K562 (cell line): Measurements from ENCODE around the gene ZMYND8. TPM values are rescaled to one million over a fixed set of nuclear protein-coding genes. Genes with fewer than 3 reads are reported as not detected.
A peak's percentile ranks its signal among the peaks of the same experiment; 100 is the strongest.

Experiments
- ATAC-seq: fragments of 200-7000 bp; cut with Tn5 transposase; 3 replicates; pipeline ENCODE4 v1.9.1; 2020; ENCODE audit warnings: moderate library complexity
- BruUV-seq: library from RNA; stranded (reverse); fragments of 400-500 nt; replicated peaks from 2 replicates; lab custom pipeline; 2021; lab: Mats Ljungman, UMichigan
- CTCF ChIA-PET: fragments of 300-600 bp; formaldehyde crosslinking; extraction: SDS; loops from one replicate; lab custom pipeline; 2021; ENCODE audit warnings: low intra/inter-chr PET ratio; lab: Yijun Ruan, JAX
- POLR2A ChIA-PET: fragments of 300-600, 350-650 bp; sonication (Branson Sonifier 250); formaldehyde crosslinking; extraction: SDS; loops from one replicate; lab custom pipeline; 2021; ENCODE audit warnings: antibody characterized with exemption, inconsistent platforms; lab: Yijun Ruan, JAX
- DNase-seq, 4 experiments: peaks; one replicate each; pipeline versions ENCODE4 v3.0.0 to v3.0.0-alpha.2; 2011 to 2018; ENCODE audit warnings: low spot score in 3 of 4, mixed read lengths in 3 of 4; ENCODE audit errors: extremely low read depth in 1 of 4
- FAIRE-seq: peaks from 2 replicates; lab custom pipeline; 2011; peaks lifted over from hg19 to GRCh38; lab: Jason Lieb, UNC
- H2AFZ ChIP-seq: 2 replicates; pipeline ENCODE4 v1.6.0; 2011; ENCODE audit warnings: low read depth, low read length, control low read depth, inconsistent platforms
- H3K27ac ChIP-seq: fragments of 200-600 bp; 3 replicates; pipeline ENCODE4 v1.8.0; 2011; ENCODE audit warnings: low read depth, mild to moderate bottlenecking, control low read depth, inconsistent platforms, low read length, moderate library complexity, mixed read lengths; ENCODE audit errors: extremely low read depth
- H3K27me3 ChIP-seq, 2 experiments: fragments of 300-600 bp in 1 of 2; 2 replicates in 1 of 2; 3 replicates in 1 of 2; pipeline versions ENCODE4 v1.6.0 to v1.8.0; 2011; ENCODE audit warnings: inconsistent platforms in 2 of 2, low read length in 2 of 2, mild to moderate bottlenecking in 1 of 2, mixed read lengths in 1 of 2, moderate library complexity in 1 of 2; ENCODE audit not compliant: control insufficient read depth in 2 of 2, insufficient read depth in 2 of 2
- H3K36me3 ChIP-seq: fragments of 300-600 bp; 3 replicates; pipeline ENCODE4 v1.8.0; 2011; ENCODE audit warnings: mild to moderate bottlenecking, low read length, inconsistent platforms; ENCODE audit not compliant: control insufficient read depth, insufficient read depth
- H3K4me1 ChIP-seq, 2 experiments: fragments of 200-600 bp in 1 of 2; replicated peaks in 1 of 2; 2 replicates in 1 of 2; 3 replicates in 1 of 2; pipeline versions ENCODE4 v1.5.1 to v1.8.0; 2011; ENCODE audit warnings: inconsistent platforms in 2 of 2, low read length in 2 of 2, mild to moderate bottlenecking in 1 of 2, mixed read lengths in 1 of 2, moderate library complexity in 1 of 2; ENCODE audit not compliant: control insufficient read depth in 2 of 2, insufficient read depth in 2 of 2
- H3K4me2 ChIP-seq: 2 replicates; pipeline ENCODE4 v1.6.1; 2011; ENCODE audit warnings: low read length, control low read depth, inconsistent platforms, mixed read lengths; ENCODE audit not compliant: insufficient read depth
- H3K4me3 ChIP-seq: fragments of 200-600 bp; sonication (generic), shearing (Covaris generic); 2 replicates; pipeline ENCODE4 v1.5.1; 2016; ENCODE audit warnings: control low read depth, inconsistent platforms
- H3K79me2 ChIP-seq: fragments of 200-600 bp; 3 replicates; pipeline ENCODE4 v1.8.0; 2011; ENCODE audit warnings: low read length, inconsistent platforms; ENCODE audit not compliant: control insufficient read depth, insufficient read depth
- H3K9ac ChIP-seq, 2 experiments: 2 replicates each; pipeline versions ENCODE4 v1.6.0 to v1.6.1; 2011; ENCODE audit warnings: low read depth in 2 of 2, low read length in 2 of 2, control low read depth in 1 of 2, inconsistent platforms in 1 of 2, mild to moderate bottlenecking in 1 of 2, mixed read lengths in 1 of 2; ENCODE audit not compliant: insufficient read depth in 1 of 2
- H3K9me1 ChIP-seq: one replicate; pipeline ENCODE4 v1.6.0; 2011; ENCODE audit warnings: inconsistent platforms, mild to moderate bottlenecking, low read length, moderate library complexity; ENCODE audit not compliant: control insufficient read depth, insufficient read depth
- H3K9me3 ChIP-seq: replicated peaks from 2 replicates; pipeline ENCODE4 v1.5.1; 2011; ENCODE audit warnings: low read depth, low read length, inconsistent platforms; ENCODE audit not compliant: control insufficient read depth, insufficient read depth
- H4K20me1 ChIP-seq: replicated peaks from 2 replicates; pipeline ENCODE4 v1.6.1; 2011; ENCODE audit warnings: low read length, inconsistent platforms, mixed read lengths; ENCODE audit not compliant: control insufficient read depth, insufficient read depth
- C11orf30 ChIP-seq: fragments of 450-650 bp; IDR thresholded peaks from 2 replicates; pipeline ENCODE4 v1.6.1; 2016; ENCODE audit warnings: low read depth, mild to moderate bottlenecking
- ETS2 ChIP-seq: IDR thresholded peaks from 2 replicates; pipeline ENCODE4 v1.6.1; 2016; ENCODE audit warnings: borderline replicate concordance, missing genetic modification characterization, mild to moderate bottlenecking, moderate library complexity, missing compliant biosample characterization; ENCODE audit not compliant: poor library complexity, severe bottlenecking
- GTF2A2 ChIP-seq: IDR thresholded peaks from 2 replicates; pipeline ENCODE4 v1.6.1; 2016; ENCODE audit warnings: mild to moderate bottlenecking, missing genetic modification characterization, missing compliant biosample characterization
- MTF1 ChIP-seq: fragments of 250-450 bp; sonication (Bioruptor Pico); IDR thresholded peaks from 2 replicates; pipeline ENCODE4 v1.9.0; 2021; ENCODE audit warnings: moderate library complexity, mild to moderate bottlenecking, inconsistent platforms, borderline replicate concordance
- MYBL2 ChIP-seq, 2 experiments: fragments of 450-650 bp in 1 of 2; sonication (generic) in 1 of 2; formaldehyde crosslinking in 1 of 2; IDR thresholded peaks; 2 replicates each; pipeline versions ENCODE4 v1.6.1 to v1.8.1; 2017 to 2022; ENCODE audit warnings: borderline replicate concordance in 1 of 2, inconsistent platforms in 1 of 2, low read depth in 1 of 2, mild to moderate bottlenecking in 1 of 2, missing genetic modification reagents in 1 of 2, moderate library complexity in 1 of 2
- NELFE ChIP-seq: IDR thresholded peaks from 2 replicates; pipeline ENCODE4 v1.6.1; 2011; ENCODE audit warnings: mild to moderate bottlenecking; ENCODE audit not compliant: insufficient read depth, insufficient read length
- NFXL1 ChIP-seq: fragments of 450-650 bp; formaldehyde crosslinking; IDR thresholded peaks from 2 replicates; pipeline ENCODE4 v1.4.0; 2021; ENCODE audit warnings: mild to moderate bottlenecking
- SIX5 ChIP-seq, 2 experiments: IDR thresholded peaks; 2 replicates each; pipeline ENCODE4 v1.6.1; 2011; ENCODE audit warnings: low read length in 2 of 2, borderline replicate concordance in 1 of 2, low read depth in 1 of 2, mild to moderate bottlenecking in 1 of 2, moderate library complexity in 1 of 2; ENCODE audit not compliant: insufficient read depth in 1 of 2
- SMARCA4 ChIP-seq: fragments of 450-650 bp; IDR thresholded peaks from 2 replicates; pipeline ENCODE4 v1.6.1; 2016
- SRSF7 ChIP-seq: fragments of 200-400 bp; formaldehyde crosslinking; optimal IDR thresholded peaks from 2 replicates; pipeline ENCODE3; 2017; ENCODE audit warnings: mild to moderate bottlenecking, low read depth, low read length
- XRCC5 ChIP-seq: fragments of 200-400 bp; formaldehyde crosslinking; IDR thresholded peaks from 2 replicates; pipeline ENCODE4 v1.6.1; 2017; ENCODE audit warnings: low read depth, mild to moderate bottlenecking, low read length
- ZKSCAN8 ChIP-seq: fragments of 200-800 bp; sonication (Bioruptor generic); IDR thresholded peaks from 2 replicates; pipeline ENCODE4 v1.6.1; 2016; ENCODE audit warnings: missing genetic modification characterization, missing compliant biosample characterization
- ZNF316 ChIP-seq: fragments of 450-650 bp; IDR thresholded peaks from 2 replicates; pipeline ENCODE4 v1.6.1; 2016
- WGBS: fragments of 100-300 bp; shearing (Covaris generic); methylation state at CpG from one replicate; pipeline ENCODE4 v1.1.6; 2016; ENCODE audit warnings: low coverage, mixed read lengths; ENCODE audit not compliant: insufficient coverage; ENCODE audit errors: missing lambda C conversion rate; 5-methylcytosine and 5-hydroxymethylcytosine counted together
- in situ Hi-C: fragments of 300-500 bp; cut with MboI; formaldehyde crosslinking; loops from 4 replicates; pipeline ENCODE4 v1.15.0; 2018; ENCODE audit warnings: inconsistent platforms, mixed read lengths
- intact Hi-C: fragments of 100-400 bp; cut with micrococcal nuclease; formaldehyde crosslinking; loops from 2 replicates; pipeline ENCODE4 v1.14.2; 2022
- polyA plus RNA-seq, 8 experiments: library from polyadenylated mRNA; depleted of rRNA in 4 of 8; stranded (reverse) in 5 of 8; unstranded in 3 of 8; fragments of >200 nt; fragmentation: Nextera tagmentation in 2 of 8; fragmentation: Illumina TruSeq in 1 of 8; extraction: Ambion mirVana in 2 of 8; extraction: Trizol in 1 of 8; gene quantifications; 2 replicates each; pipeline versions ENCODE4 v1.2.1 to v1.2.3, GENCODE V29; 2011 to 2014; ENCODE audit warnings: inconsistent platforms in 1 of 8, missing spikeins in 1 of 8
- total RNA-seq, 7 experiments: library from RNA; depleted of rRNA in 6 of 7; stranded (reverse); fragments of >200 nt in 6 of 7; fragmentation: Illumina TruSeq in 2 of 7; extraction: Trizol in 2 of 7; gene quantifications; 2 replicates each; pipeline versions ENCODE4 v1.2.1 to v1.2.3, GENCODE V29; 2011 to 2021; ENCODE audit warnings: low replicate concordance in 1 of 7
- TF ChIP-seq, protein P1 (sequence below), 3 experiments: fragments of 200-800 bp in 1 of 3; fragments of 250-450 bp in 1 of 3; fragments of 450-650 bp in 1 of 3; sonication (Bioruptor Pico) in 1 of 3; sonication (Bioruptor generic) in 1 of 3; formaldehyde crosslinking in 1 of 3; IDR thresholded peaks; 2 replicates each; pipeline versions ENCODE4 v1.6.1 to v1.8.0; 2016 to 2022; ENCODE audit warnings: mild to moderate bottlenecking in 2 of 3, missing genetic modification characterization in 2 of 3, missing compliant biosample characterization in 1 of 3, moderate library complexity in 1 of 3
- TF ChIP-seq, protein P2 (sequence below): fragments of 450-650 bp; IDR thresholded peaks from 2 replicates; pipeline ENCODE4 v1.6.1; 2016
- TF ChIP-seq, protein P3 (sequence below): fragments of 250-450 bp; sonication (Bioruptor Pico); IDR thresholded peaks from 2 replicates; pipeline ENCODE4 v1.4.0; 2020; ENCODE audit warnings: mild to moderate bottlenecking, moderate library complexity

Gene ZMYND8
- total and polyA plus RNA-seq, 9 of the 15 experiments (the other 6 are each of a cell fraction or from before 2014, with no cell fraction given), result 31.8 to 148 (median 71.9) TPM

DNA sequence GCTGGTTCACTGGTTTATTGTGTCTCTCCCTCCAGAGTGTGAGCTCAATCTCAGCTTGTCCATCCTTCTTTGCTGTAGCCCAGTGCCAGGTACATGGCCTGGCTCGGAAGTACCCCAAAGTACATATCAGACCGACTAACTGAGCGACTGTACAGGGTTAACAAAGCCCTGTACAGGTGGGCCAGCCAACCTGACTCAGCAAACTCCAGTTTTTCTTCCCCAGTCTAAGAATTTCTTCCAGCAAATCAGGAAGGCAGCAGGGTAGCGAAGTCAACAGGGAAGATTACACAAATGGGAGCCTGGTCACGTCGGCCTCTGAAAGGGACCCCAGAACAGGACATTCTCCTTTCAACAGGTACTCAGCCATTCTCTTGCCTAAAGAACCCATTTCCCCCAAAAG is 31.3 kb downstream of the ZMYND8 start:
- DNase-seq, result no peak
- Histone ChIP-seq H3K9me1 (peaks cover 11% of the 10 kb centered on the region), H3K36me3 (peaks cover 82% of the 10 kb centered on the region), H3K9ac (no peak overlapping the region), H3K4me3 (no peak overlapping the region), H3K9me3 (no peaks in the 10 kb centered on the region), H3K27ac (peak overlapping the region; percentile 40; the same call in 1 of the 3 replicates), H3K79me2 (peaks cover 100% of the 10 kb centered on the region), H3K4me2 (no peak overlapping the region), H3K4me1 (peaks cover 49 to 57% of the 10 kb centered on the region in 2 experiments), H2AFZ (no peak overlapping the region), H3K27me3 (no peaks in the 10 kb centered on the region), H4K20me1 (peaks cover 55% of the 10 kb centered on the region)
- intact Hi-C loops, result no loop called here
- no peak for ATAC-seq
- in situ Hi-C loops, result no loop called here
- no peak for FAIRE-seq
- CTCF ChIA-PET, result no interaction called here
- POLR2A ChIA-PET, result interaction anchor here (0.7 to 7.5 kb wide), 8 partner anchors 8 to 58 kb away, joined by 3 to 70 read pairs (median 4); no protein-coding TSS in a partner anchor
- TSS peak; percentile 9 for BruUV-seq
- 95% methylated on average over 5 of the region's 6 CpGs for WGBS
- TF ChIP-seq, protein P1, sequence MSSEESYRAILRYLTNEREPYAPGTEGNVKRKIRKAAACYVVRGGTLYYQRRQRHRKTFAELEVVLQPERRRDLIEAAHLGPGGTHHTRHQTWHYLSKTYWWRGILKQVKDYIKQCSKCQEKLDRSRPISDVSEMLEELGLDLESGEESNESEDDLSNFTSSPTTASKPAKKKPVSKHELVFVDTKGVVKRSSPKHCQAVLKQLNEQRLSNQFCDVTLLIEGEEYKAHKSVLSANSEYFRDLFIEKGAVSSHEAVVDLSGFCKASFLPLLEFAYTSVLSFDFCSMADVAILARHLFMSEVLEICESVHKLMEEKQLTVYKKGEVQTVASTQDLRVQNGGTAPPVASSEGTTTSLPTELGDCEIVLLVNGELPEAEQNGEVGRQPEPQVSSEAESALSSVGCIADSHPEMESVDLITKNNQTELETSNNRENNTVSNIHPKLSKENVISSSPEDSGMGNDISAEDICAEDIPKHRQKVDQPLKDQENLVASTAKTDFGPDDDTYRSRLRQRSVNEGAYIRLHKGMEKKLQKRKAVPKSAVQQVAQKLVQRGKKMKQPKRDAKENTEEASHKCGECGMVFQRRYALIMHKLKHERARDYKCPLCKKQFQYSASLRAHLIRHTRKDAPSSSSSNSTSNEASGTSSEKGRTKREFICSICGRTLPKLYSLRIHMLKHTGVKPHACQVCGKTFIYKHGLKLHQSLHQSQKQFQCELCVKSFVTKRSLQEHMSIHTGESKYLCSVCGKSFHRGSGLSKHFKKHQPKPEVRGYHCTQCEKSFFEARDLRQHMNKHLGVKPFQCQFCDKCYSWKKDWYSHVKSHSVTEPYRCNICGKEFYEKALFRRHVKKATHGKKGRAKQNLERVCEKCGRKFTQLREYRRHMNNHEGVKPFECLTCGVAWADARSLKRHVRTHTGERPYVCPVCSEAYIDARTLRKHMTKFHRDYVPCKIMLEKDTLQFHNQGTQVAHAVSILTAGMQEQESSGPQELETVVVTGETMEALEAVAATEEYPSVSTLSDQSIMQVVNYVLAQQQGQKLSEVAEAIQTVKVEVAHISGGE (CRISPR knock-in tag; IDR thresholded peaks at IDR 0.05), result peak in 1 of 3 experiments; percentile 80; a peak in 2 of 6 replicates
- 0 out of 2 replicates have a peak, but pooled peaks have one; percentile 2 for TF ChIP-seq GTF2A2 (tag)
- TF ChIP-seq MTF1, result no peak
- no peak for TF ChIP-seq SIX5 (IDR thresholded peaks at IDR 0.05; ENCODE audit: borderline replicate concordance in 1 of 2, insufficient read depth in 1 of 2, low read depth in 1 of 2, low read length in 2 of 2)
- no peak for TF ChIP-seq SMARCA4
- no peak for TF ChIP-seq ZKSCAN8
- TF ChIP-seq ETS2 (tag), result no peak
- TF ChIP-seq, protein P2, sequence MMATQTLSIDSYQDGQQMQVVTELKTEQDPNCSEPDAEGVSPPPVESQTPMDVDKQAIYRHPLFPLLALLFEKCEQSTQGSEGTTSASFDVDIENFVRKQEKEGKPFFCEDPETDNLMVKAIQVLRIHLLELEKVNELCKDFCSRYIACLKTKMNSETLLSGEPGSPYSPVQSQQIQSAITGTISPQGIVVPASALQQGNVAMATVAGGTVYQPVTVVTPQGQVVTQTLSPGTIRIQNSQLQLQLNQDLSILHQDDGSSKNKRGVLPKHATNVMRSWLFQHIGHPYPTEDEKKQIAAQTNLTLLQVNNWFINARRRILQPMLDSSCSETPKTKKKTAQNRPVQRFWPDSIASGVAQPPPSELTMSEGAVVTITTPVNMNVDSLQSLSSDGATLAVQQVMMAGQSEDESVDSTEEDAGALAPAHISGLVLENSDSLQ, result no peak
- peak; percentile 52 for TF ChIP-seq ZNF316
- TF ChIP-seq C11orf30, result peak; percentile 42; the same call in 1 of the 2 replicates
- TF ChIP-seq SRSF7, result no peak
- no peak for TF ChIP-seq MYBL2 (IDR thresholded peaks at IDR 0.05; ENCODE audit: low read depth)
- TF ChIP-seq MYBL2 (CRISPR knock-in tag; IDR thresholded peaks at IDR 0.05; ENCODE audit: borderline replicate concordance), result no peak
- no peak for TF ChIP-seq NFXL1 (CRISPR knock-in tag)
- no peak for TF ChIP-seq XRCC5
- TF ChIP-seq, protein P3, sequence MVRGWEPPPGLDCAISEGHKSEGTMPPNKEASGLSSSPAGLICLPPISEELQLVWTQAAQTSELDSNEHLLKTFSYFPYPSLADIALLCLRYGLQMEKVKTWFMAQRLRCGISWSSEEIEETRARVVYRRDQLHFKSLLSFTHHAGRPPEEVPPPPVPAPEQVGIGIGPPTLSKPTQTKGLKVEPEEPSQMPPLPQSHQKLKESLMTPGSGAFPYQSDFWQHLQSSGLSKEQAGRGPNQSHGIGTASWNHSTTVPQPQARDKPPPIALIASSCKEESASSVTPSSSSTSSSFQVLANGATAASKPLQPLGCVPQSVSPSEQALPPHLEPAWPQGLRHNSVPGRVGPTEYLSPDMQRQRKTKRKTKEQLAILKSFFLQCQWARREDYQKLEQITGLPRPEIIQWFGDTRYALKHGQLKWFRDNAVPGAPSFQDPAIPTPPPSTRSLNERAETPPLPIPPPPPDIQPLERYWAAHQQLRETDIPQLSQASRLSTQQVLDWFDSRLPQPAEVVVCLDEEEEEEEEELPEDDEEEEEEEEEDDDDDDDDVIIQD (CRISPR knock-in tag), result no peak
- no peak for TF ChIP-seq NELFE
